Keratinocyte (primary cell): ENCODE measurements around the gene KMT2E.

Source experiments
- CTCF ChIP-seq, 3 experiments: IDR thresholded peaks in 1 of 3; conservative IDR thresholded peaks in 1 of 3; optimal IDR thresholded peaks in 1 of 3; 2 replicates in 2 of 3; 3 replicates in 1 of 3; pipeline versions ENCODE3 to v1.5.1; 2011; ENCODE audit warnings: low read length in 3 of 3, mild to moderate bottlenecking in 3 of 3, moderate library complexity in 2 of 3, control low read depth in 1 of 3, inconsistent platforms in 1 of 3; ENCODE audit not compliant: insufficient read depth in 2 of 3; ENCODE audit errors: extremely low read depth in 1 of 3
- EZH2 ChIP-seq: IDR thresholded peaks from one replicate; pipeline ENCODE4 v1.6.1; 2012; ENCODE audit warnings: inconsistent platforms, mild to moderate bottlenecking, low read length, moderate library complexity

- TF ChIP-seq CTCF (optimal IDR thresholded peaks at IDR 0.05 in 1 of 3, IDR thresholded peaks at IDR 0.05 in 1 of 3, conservative IDR thresholded peaks at IDR 0.05 in 1 of 3; ENCODE audit: extremely low read depth in 1 of 3, insufficient read depth in 2 of 3, low read length in 3 of 3) (no peak), EZH2 (no peak)
These were observed 6.7 kb upstream of the KMT2E start for GRCh38 chr7:105007298-105007697.
